SH-SY5Y (cell line): ENCODE data around the gene DENND2A.

Source experiments
- GATA2 ChIP-seq: IDR thresholded peaks from 2 replicates; pipeline ENCODE4 v1.6.1; 2011; ENCODE audit warnings: mild to moderate bottlenecking, low read depth, low read length
- GATA3 ChIP-seq: IDR thresholded peaks from 2 replicates; pipeline ENCODE4 v1.6.1; 2011; ENCODE audit warnings: low read depth, mild to moderate bottlenecking, low read length, moderate library complexity

GRCh38 chr7:140659856-140660255 lies 19.2 kb upstream of the DENND2A start:
- TF ChIP-seq GATA2 (no peak), GATA3 (no peak)
